GM19239 (cell line): Measurements from ENCODE around the gene ELP2.
"Not testable (repeated sequence)": the region's sequence is repeated elsewhere in the genome, so short reads cannot be mapped to it uniquely, and the experiment has no call there.

Experiments used
- DNase-seq: peaks from one replicate; pipeline ENCODE4 v3.0.0; 2011; ENCODE audit warnings: low spot score; ENCODE audit not compliant: insufficient read length
- FAIRE-seq: peaks from 2 replicates; lab custom pipeline; 2011; peaks lifted over from hg19 to GRCh38; lab: Jason Lieb, UNC

Gene ELP2

GRCh38 chr18:36129300-36130038 lies at the start of gene ELP2, which contains the start of gene SLC39A6:
TSS of gene ELP2 (plus strand) at chr18:36129899. CDS start at chr18:36129934, 35 bp downstream.
TSS of gene SLC39A6 (minus strand) at chr18:36129340. CDS start at chr18:36127007, 2,333 bp downstream.
- FAIRE-seq: peak; percentile 90
- peak; percentile 74 for DNase-seq

GRCh38 chr18:36081118-36081517 lies 48.6 kb upstream of the ELP2 start:
- FAIRE-seq: not testable (repeated sequence)

GRCh38 chr18:36083729-36084128 lies 46.0 kb upstream of the ELP2 start:
- FAIRE-seq (no peak), DNase-seq (no peak)

More at GRCh38 chr18:36081118-36081517, 48.6 kb upstream of the ELP2 start:
- DNase-seq: not testable (repeated sequence)

- DNase-seq (no peak), FAIRE-seq (no peak)
Observed at GRCh38 chr18:36085195-36085594, 44.5 kb upstream of the ELP2 start.

- DNase-seq (no peak), FAIRE-seq (no peak)
Observed at GRCh38 chr18:36086186-36086585, 43.5 kb upstream of the ELP2 start.

GRCh38 chr18:36088256-36088655 lies 41.4 kb upstream of the ELP2 start:
- FAIRE-seq: no peak
- DNase-seq: no peak

- no peak for FAIRE-seq
- DNase-seq: no peak
Observed at GRCh38 chr18:36089001-36089400, 40.7 kb upstream of the ELP2 start.

- not testable (repeated sequence) for FAIRE-seq, DNase-seq
Observed at GRCh38 chr18:36092116-36092515, 37.6 kb upstream of the ELP2 start.

- DNase-seq (no peak), FAIRE-seq (no peak)
Observed at GRCh38 chr18:36094431-36094830, 35.3 kb upstream of the ELP2 start.

GRCh38 chr18:36095936-36096519 lies 33.7 kb upstream of the ELP2 start:
- FAIRE-seq: peak; percentile 58
- DNase-seq: no peak

GRCh38 chr18:36096955-36097354 lies 32.7 kb upstream of the ELP2 start:
- DNase-seq: no peak

GRCh38 chr18:36099311-36099710 lies 30.4 kb upstream of the ELP2 start:
- DNase-seq (no peak), FAIRE-seq (no peak)

More at GRCh38 chr18:36096955-36097354, 32.7 kb upstream of the ELP2 start:
- FAIRE-seq: no peak

- FAIRE-seq: no peak
Observed at GRCh38 chr18:36101943-36102342, 27.8 kb upstream of the ELP2 start.

GRCh38 chr18:36104749-36105148 lies 24.9 kb upstream of the ELP2 start:
- no peak for DNase-seq
- no peak for FAIRE-seq

More at GRCh38 chr18:36101943-36102342, 27.8 kb upstream of the ELP2 start:
- DNase-seq: no peak

- FAIRE-seq: no peak
Observed at GRCh38 chr18:36107477-36107876, 22.2 kb upstream of the ELP2 start.

GRCh38 chr18:36108196-36108595 lies 21.5 kb upstream of the ELP2 start:
- FAIRE-seq (no peak), DNase-seq (no peak)

More at GRCh38 chr18:36107477-36107876, 22.2 kb upstream of the ELP2 start:
- no peak for DNase-seq

- FAIRE-seq (no peak), DNase-seq (no peak)
Observed at GRCh38 chr18:36108601-36109000, 21.1 kb upstream of the ELP2 start.

GRCh38 chr18:36109737-36110136 lies 20.0 kb upstream of the ELP2 start:
- DNase-seq: no peak
- FAIRE-seq: no peak

GRCh38 chr18:36112302-36112701 lies 17.4 kb upstream of the ELP2 start:
- DNase-seq (no peak), FAIRE-seq (no peak)

- FAIRE-seq (no peak), DNase-seq (no peak)
Observed at GRCh38 chr18:36114251-36114650, 15.4 kb upstream of the ELP2 start.

- no peak for DNase-seq
- no peak for FAIRE-seq
Observed at GRCh38 chr18:36114738-36115137, 15.0 kb upstream of the ELP2 start.
